ENCODE measurements around the gene GDF15.

GDF15 gene

DNA sequence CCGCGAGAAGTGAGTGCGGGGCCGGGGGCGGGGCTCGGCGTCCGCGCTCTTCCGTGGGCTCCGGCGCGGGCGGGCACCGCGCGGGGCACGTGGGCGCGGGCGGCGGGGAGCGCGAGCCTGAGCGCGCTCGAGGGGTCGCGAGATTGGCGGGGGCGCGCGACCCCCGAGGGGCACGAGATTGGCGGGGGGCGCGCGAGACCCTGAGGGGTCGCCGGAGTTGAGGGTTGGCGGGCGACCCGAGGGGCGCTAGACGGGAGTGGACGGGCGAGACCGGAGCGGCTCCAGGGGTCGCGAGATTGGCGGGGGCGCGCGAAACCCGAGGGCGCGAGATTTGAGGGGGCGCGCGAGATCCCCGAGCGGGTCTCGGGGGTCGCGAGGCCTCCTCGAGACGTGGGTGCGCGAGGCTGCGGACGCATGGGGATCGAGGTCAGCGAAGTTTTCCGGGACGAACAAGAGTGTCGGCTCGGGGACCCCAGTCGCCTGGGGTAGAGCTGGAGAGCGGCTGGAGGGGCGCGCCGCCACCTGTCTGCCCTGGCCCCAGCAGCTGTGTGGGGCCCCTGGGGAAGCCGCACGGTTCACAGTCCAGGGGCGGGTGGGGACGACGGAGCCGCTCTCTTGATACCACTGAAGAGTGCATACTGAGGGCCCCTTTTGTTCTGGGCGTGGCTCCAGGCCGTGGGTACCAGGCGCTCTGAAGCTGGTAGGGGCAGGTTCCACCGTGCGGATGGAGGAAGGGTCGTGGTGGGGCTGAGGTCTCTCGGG, 33.9 kb downstream of the GDF15 start:
- no peak for DNase-seq

DNA sequence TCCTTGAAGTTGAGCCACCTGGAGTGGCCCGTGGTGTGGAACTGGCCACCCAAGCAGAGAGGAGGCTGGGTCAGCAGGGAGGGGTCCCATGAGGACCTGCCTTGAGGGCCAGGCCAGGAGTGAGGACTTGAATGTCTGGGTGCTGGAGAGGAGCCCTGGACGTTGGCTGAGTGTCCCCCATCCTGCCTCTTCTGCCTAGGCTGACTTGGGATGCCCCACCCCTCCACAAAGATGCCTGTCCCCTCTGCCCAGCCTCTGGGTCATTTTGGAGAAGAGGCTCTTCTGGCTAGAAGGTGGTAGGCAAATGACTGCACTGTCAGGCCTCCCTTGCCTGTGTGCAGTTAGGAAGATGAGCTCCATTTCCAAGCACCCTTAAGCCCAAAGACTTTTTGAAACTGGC, 35.0 kb downstream of the GDF15 start:
- DNase-seq, result no peak

DNA sequence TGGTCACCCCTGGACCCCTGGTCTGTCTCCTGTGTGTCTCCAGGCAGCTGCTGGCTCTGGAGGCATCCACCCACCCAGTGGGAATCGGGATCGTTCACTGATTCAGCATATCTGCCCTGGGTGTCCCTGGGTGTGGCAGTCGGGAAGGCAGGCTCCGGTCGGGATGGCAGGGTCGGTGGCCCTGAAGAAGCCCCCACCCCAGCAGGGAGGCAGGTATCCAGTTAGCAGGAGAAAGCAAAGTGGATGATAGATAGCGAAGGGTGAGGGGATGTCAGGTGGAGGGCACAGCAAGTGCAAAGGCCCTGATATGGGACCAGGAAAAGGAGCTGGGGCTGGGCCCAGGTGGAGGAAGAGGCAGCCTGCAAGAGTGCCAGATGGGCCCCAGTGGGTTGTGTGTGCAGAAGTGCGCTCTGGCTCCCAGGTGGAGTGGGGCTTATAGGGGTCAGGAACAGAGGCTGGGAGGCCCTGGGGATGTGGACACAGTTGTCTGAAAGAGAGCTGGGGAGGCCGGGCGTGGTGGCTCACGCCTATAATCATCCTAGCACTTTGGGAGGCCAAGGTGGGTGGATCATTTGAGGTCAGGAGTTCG, 35.5 kb downstream of the GDF15 start:
- DNase-seq, result no peak

DNA sequence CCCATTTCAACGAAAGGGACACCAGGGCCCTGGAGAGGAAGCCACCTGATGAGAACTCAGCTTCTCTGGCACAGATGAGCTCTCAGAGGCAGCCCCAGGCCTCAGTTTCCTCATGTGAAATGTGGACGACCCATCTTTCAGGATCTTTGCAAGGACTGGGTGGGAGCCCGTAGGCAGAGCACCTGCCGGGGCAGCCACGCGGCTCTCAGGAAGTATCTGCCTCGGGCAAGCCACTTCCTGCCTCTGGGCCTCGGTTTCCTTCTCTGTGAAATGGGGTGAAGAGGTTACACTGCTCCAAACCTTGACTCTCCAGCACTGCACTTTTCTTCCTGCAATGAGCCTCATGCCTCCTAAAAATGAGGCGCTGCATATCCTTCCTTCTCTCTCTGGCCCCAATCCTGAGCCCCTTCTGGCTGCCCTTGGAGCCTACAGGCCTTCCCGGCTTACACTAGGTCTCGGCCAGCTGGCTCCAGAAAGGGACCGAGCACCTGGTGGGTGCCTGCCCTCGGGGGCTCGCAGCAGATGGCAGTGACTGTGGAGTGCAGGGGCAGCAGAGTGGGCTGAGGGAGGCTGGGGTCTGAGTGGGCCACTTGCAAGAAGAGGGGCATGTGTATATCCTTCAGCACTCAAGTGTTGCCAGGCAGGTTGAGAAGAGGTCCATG, 36.7 kb downstream of the GDF15 start:
- DNase-seq, result no peak

DNA sequence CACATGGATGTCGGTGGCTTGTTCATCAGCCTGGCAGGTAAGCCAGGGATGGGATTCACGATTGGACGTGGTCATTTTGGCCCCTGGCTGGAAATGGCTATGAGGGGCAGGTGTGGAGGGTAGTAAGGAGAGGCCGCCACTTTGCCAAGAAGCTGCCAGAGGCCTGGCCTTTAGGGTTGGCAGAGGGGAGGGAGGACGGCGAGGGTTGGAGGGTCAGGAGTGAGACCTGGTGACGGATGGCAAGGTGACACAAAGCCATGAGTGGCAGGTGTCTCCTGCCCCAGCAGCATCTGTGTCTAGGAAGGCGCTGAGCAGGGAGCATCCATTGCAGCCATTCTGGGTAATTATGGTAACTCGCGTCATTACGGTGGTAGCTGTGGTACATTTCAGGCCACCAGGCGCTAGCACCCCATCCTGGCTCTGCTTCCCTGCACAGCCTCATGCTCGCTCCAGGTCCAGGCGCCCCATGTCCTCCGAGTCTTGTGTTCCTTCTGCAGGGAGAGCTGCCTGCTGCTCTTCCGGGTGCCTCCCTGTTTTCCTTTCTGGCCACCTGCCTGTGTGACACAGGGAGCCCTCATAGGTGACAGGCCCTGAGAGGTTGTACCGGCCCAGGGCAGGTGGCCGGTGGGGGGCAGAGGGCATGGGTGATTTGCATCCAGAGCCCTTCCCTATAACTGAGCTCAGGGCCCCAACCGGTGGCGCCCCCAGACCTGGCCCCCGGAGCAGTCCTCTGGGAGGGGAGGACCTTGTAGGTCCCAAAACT, 37.5 kb downstream of the GDF15 start:
- DNase-seq, result no peak

DNA sequence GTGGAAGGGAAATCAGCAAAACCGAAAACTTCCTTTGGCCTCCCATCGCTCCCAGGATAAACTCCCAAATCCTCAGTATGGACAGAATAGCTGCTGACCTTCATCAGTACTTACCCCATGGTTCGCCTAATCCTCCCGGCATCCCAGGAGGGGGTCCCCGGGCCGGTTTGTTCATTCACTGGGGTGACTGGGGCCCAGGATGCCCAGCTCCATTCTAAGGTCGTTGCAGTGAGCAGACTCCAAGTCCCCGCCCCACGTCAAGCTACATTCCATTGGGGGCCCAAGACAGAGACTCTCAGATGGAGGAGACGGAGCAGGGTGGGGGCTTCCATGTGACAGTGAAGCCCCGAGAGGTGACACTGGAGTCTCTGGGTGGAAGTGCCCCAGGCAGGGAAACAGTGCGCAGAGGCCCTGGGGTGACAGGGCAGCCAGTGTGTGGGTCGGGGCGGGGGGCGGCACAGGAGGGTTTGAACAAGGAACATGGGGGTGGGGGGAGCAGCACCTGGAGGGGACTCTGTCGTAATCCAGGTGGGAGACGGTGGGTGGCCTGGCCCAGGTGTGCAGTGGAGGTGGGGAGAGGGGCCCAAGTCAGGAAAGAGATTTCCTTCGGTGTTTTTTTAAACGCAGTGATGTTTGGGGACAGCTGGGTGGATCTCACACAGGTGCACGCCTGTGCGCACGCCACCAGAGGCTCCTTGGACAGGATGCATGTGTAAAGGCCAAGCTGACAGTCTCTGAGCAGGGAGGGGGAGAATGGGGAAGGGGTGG, 38.3 kb downstream of the GDF15 start:
- DNase-seq, result no peak

DNA sequence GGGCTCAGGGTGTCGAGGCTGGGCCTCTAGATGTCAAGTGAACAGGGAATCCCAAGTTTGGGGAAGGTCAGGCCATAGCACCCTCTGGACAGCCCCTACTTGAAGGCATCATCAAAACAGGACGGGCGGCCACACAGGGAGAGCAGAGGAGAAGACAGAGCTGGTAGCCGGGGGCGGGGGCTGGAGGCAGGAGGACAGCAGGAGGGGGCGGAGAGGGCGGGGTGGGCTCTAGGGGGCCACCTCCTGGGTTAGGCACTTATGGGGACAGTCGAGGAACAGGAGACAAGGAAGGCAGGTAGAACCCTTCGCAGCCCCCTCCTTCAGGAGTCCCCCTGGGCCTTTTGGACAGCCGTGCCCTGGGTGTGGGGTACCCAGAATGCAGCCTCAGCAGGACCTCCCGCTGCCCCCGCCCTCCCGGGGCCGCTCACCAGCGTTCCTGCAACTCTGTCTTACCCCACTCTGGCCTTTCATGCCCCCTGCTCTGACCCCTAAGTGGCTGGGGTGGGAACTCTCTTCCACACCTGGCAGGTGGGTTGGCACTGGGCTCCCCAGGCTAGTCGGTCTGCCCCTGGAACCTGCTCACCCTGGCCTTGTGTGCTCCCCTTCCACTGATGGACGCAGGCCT, 39.0 kb downstream of the GDF15 start:
- DNase-seq, result no peak

DNA sequence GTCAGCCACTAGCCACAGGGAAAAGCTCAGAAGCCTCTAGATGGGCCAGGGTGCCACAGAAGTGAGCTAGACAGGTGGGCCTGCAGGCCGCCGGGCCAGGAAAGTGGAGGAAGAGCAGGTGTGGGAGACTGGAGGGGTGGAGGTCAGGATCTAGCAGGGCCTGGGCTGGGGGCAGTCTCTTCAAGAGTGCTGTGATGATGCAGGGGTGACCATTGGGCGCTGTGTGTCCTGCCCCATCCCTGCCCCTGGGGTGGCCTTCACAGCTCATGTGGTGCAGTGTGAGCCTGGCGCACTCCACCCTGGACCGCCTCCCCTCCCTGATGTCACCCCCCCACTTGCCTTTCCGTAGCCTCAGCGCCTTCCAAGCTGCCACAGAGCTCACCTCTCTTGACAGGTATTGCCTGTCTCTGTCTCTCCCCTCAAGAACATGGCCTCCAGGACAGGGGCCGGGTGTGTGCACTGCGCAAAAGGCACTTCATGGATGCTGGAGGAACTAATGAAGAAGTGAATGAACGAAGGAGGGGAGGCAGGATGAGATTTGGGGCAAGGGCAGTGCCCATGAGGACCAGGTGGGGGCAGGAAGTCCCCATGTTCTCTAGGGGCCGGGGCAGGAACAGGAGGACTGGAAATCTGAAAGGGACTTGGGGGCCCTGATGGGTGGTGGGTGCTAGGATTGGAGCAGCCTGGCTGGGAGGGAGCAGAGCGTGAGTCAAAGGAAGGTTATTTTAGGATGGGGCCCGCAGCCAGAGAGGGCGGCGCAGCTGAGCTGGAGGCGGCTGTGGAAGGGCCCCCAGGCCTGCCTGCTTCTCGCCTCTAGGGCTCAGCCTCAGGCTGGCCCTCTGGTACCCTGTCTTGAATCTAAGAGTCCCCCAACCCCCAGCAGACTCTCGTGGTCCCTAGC, 39.8 kb downstream of the GDF15 start:
- DNase-seq, result peak; percentile 72

DNA sequence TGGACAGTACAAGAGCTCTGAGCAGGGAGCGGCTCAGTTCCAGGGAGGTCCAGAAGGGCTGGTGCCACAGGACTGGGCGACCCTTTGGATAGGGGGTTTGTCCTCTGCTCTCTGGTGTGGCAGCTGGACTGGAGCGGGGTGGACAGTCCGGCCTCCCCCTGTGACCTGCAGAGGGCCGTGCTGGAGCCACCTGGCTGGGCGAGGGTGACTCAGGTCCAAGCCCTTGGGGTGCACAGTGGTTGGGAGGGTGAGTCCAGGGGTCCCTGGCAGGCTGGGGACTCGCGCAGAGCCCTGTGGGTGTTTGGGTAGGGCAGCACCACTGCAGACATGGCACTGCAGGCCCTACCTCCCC, 40.4 kb downstream of the GDF15 start:
- DNase-seq, result no peak

DNA sequence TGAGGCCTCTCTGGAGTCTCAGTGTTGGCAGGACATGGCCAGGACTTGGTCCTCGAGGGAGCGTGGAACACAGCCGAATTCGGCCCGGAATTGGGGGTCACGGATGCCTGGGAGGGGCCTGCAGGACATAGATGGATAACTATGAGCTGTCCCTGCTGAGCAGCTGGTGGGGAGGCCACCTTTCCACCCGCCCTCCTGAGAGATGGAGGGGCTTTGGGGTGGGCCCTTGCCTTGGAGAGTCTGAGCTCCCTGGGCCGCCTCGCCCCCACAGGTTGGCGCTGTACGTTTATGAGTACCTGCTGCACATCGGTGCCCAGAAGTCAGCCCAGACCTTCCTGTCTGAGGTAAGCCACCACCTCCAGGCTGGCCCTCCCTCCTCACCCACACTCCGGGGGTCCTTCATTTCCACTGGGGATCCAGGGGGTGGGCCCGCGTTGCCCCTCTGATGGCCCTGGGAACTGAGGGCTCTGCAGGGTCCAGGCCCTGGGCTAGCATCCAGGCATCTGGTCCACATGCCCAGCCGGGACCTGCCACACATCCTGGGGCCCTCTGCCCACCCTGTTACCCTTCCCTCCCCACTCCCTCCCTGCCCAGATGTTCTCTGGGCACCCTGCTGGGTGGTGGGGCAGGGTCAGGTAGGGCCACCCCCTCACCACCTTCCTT, 41.3 kb downstream of the GDF15 start:
- DNase-seq, result no peak

DNA sequence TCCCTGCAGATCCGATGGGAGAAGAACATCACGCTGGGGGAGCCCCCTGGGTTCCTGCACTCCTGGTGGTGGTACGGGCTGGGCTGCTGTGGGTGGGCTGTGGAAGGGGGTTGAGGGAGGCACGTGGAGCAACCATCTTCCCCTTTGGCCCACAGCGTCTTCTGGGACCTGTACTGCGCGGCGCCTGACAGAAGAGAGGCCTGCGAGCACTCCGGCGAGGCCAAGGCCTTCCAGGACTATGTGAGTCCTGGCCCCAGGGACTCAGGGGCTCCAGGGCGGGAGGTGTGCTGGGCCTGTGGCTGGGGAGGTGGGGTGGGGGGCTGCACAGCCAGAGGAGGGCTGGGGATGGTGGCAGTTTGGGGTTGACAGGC, 41.8 kb downstream of the GDF15 start:
- no peak for DNase-seq

DNA sequence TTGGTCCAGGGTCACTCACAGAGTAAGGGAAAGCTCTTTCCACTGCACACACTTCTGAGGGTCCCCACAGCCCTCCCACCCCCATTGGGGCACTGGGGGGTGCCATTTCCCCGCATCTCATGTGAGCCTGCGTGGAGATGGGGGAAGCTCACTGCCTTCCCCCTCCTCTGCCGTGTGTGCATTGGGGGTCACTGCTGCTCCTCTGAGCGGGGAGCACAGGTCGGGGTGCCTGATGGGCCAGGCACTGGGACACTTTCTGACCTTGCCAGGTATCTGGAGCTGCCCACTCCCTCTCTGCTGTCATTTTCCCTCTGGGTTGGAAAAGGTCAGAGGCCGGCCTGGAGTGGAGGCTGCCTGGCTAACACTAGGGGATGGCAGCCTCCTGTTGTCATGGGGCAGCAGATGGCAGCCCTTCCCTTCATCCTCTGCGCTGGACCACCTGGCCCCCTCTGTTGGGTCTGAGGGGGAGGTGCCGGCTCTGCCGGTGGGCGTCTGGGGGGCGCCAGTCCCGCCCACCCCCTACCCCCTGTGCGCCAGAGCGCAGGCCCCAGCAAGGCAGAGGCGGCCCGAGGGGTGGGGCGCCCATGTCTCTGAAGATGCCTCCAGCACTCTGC, 42.3 kb downstream of the GDF15 start:
- no peak for DNase-seq

DNA sequence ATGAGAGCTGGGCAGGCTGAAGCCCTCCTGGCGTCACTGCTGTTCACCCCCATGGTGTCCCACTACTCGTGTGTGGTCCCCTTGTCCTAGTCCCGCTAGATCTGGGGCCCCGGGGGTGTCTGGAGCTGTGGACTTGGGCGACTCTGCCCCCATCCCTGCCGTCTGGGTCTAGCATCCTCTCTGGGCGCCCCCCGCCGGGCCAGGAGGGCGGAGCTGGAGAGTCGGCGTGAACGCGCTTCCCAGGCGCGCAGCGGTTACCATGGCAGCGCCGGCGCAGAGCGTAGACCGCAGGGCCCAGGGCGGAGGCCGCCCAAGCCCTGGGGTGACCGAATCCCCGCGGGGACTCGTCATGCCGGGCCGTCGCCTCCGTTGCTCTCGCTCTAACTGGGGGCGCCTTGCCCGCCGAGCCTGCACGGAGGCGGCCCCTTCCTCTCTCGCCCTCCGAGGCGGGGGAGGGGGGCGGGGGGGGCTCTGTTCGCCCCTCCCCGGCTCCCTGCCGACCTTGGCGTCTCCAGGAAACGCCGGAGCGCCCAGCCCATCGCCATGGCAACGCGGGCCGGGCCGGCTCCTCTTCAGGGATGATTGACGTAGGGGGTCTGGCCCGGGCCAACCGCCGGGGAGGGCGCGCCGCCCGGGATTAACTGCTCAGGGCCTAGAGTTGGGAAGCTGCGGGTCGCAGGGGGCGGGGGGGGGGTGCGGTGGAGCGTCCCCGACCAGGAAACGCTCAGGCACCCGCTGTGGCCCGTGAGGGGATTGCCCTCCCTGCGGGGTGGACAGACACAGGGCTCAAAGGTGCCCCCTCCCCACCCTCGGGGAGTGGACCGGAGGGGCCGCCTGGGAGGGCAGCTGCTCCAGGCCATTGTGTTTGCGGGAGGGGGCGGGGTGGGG, 43.1 kb downstream of the GDF15 start:
- DNase-seq, result peak; percentile 92

DNA sequence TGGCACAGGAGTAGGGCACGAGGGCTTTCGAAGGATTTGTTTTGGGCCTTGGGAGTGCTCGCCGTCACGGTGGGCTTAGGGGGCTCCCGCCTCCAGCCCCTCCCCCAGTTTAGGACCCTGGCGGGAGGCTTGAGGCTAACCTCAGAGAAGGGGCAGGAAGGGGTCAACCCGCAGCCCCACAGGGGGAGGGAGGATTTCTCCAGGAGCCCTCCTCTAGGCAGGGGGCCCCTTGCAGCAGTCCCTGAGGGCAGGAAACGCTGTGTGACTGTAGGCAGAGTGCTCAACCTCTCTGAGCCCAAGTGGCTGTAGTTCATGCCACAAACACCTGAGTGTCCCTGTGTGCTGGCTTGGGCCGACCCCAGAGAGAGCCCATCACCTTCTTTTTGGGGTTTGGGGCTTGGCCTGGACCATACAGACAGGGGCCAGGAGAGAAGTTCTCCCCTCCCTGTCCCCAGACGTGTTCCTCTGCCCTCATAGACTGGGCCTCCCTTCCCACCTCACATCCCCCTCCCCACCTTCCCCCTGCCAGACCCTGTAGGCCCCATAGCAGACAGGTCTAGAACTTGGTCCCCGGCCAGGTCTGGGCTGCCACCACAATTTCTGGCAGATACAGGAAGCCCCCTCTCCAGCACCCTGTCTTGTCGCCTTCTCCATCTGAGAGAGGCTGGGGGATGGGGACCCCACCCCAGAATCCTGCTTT, 43.9 kb downstream of the GDF15 start:
- no peak for DNase-seq

DNA sequence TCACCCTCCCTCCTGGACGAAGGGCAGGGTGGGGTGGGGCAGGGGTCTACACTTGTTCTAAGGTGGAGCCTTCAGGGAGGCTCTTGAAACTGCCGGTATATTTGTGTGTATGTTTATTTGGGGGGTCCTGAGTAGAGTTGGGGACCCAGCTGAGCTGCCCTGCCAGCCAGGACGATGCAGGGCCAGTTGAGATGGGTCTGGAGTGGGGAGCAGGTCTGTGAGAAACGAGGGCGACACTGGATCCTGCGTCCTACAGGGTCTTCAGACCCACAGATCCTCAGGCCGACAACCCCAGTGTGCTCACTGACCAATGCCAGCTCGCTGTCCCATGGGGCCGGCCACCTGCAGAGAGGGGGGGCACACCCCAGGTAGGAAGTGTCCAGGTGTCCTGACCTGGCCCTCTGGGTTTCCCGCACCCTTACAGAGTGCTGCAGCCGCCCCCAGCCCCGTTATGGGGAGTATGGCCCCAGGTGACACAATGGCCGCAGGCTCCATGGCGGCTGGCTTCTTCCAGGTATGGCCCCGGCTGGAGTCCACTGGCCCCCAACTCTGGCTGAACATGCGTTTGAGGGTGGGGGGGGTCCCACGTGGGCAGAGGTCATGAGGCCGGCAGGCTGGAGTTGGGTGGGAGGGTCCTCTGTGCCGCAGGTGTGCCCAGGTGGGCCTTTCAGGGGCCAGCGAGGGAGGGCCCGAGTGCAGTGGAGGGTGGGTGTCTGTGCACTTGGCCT, 44.6 kb downstream of the GDF15 start:
- no peak for DNase-seq

DNA sequence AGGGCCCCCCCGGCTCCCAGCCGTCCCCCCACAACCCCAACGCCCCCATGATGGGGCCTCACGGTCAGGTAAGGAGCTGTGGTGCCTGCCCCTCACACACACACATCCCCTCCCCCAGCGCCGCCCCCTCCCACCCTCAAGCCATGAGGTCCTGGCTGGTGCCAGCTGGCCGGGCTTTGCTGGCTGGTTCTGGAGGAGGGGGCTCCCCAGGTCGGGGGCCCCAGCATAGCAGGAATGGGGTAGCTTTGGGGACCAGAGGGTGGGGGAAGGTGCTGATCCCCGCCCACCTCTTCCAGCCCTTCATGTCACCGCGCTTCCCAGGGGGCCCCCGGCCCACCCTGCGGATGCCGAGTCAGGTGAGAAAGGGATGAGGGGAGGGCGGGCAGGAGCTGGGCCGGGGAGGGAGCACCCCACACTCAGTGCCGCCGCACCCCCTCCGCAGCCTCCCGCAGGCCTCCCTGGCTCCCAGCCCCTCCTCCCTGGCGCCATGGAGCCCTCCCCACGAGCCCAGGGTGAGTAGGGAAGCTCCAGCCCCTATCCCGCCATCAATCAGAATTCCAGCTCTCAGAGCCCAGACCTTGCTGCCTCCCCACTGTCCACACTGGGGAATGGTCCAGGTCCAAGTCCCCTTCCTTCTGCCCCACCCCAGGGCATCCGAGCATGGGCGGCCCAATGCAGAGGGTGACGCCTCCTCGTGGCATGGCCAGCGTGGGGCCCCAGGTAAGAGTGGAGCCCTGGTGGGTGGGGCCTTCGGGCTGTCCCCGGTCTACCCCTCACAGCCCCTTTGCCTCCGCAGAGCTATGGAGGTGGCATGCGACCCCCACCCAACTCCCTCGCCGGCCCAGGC, 45.6 kb downstream of the GDF15 start:
- DNase-seq, result no peak

Data from fibroblast of skin of right quadriceps (primary cell).